ENCODE measurements around the gene IGSF21.

The IGSF21 gene

GRCh38 chr1:18240906-18241305, 133.3 kb downstream of the IGSF21 start:
- TF ChIP-seq, protein P1, sequence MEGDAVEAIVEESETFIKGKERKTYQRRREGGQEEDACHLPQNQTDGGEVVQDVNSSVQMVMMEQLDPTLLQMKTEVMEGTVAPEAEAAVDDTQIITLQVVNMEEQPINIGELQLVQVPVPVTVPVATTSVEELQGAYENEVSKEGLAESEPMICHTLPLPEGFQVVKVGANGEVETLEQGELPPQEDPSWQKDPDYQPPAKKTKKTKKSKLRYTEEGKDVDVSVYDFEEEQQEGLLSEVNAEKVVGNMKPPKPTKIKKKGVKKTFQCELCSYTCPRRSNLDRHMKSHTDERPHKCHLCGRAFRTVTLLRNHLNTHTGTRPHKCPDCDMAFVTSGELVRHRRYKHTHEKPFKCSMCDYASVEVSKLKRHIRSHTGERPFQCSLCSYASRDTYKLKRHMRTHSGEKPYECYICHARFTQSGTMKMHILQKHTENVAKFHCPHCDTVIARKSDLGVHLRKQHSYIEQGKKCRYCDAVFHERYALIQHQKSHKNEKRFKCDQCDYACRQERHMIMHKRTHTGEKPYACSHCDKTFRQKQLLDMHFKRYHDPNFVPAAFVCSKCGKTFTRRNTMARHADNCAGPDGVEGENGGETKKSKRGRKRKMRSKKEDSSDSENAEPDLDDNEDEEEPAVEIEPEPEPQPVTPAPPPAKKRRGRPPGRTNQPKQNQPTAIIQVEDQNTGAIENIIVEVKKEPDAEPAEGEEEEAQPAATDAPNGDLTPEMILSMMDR (IDR thresholded peaks at IDR 0.05): no peak
- Histone ChIP-seq H3K27ac (no peak overlapping the region), H3K4me3 (no peak overlapping the region)
- DNase-seq (ENCODE audit: low spot score): no peak

DNA sequence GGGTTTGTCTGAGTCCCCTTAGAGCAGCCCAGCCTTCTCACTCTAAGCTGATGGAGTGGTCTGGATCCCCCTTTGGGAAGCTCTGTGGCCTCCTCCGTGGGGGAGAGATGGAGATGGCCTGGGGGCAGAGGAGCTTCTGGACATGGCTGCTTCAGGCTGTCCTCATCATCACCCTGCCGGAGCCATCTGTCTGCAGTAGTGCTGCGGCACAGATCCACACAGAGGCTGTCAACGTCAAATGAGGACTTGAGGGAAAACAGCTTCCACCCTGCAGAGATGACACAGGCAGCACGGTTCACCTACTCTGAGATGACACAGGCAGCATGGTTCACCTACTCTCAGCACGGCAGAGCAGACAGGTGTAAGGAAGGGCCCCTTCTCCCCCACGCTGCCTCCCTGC, 134.3 kb downstream of the IGSF21 start:
- no peak for DNase-seq (ENCODE audit: low spot score)
- Histone ChIP-seq H3K27ac (no peak overlapping the region), H3K4me3 (no peak overlapping the region)
- TF ChIP-seq, protein P1 (IDR thresholded peaks at IDR 0.05): no peak

DNA sequence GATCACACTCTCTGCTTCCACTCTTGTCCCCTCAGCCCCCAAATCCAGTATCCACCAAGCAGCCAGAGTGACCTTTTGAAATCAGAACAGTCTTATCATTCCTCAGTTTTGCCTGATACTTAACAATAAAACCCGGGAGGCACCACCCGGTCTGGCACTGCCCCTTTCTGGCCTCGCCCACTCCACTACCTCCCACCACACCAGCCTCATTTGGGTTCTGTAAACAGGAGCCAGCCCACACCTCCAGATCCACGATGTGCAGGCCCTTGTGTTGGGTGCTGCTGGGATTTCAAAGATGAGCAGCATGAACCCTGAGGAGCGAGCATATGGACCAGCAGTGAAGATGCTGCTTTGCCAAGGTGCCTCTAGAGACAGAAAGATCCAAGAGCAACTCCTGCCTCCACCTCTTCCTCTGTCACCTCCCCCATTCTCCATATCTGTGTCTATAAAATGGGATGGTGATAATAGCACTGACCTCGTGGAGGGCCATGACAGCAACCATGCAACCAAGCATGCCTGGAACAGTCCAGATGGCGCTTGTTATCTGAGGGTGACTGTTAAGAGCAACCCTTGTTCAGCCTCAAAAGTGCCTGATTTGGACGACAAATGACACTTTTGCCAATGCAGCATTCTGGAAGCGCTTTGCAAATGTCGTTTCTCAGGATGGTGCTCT, 136.0 kb downstream of the IGSF21 start:
- H3K4me3 ChIP-seq: no peak overlapping the region
- H3K27ac ChIP-seq: no peak overlapping the region
- TF ChIP-seq, protein P1 (IDR thresholded peaks at IDR 0.05): no peak
- DNase-seq (ENCODE audit: low spot score): no peak

- no peak for DNase-seq (ENCODE audit: low spot score)
- Histone ChIP-seq H3K27ac (no peak overlapping the region), H3K4me3 (no peak overlapping the region)
- TF ChIP-seq, protein P1 (IDR thresholded peaks at IDR 0.05): no peak
Observed at GRCh38 chr1:18244762-18245161, 137.2 kb downstream of the IGSF21 start.

- Histone ChIP-seq H3K27ac (no peak overlapping the region), H3K4me3 (no peak overlapping the region)
- DNase-seq (ENCODE audit: low spot score): no peak
- TF ChIP-seq, protein P1 (IDR thresholded peaks at IDR 0.05): no peak
Observed at GRCh38 chr1:18245647-18246046, 138.0 kb downstream of the IGSF21 start.

DNA sequence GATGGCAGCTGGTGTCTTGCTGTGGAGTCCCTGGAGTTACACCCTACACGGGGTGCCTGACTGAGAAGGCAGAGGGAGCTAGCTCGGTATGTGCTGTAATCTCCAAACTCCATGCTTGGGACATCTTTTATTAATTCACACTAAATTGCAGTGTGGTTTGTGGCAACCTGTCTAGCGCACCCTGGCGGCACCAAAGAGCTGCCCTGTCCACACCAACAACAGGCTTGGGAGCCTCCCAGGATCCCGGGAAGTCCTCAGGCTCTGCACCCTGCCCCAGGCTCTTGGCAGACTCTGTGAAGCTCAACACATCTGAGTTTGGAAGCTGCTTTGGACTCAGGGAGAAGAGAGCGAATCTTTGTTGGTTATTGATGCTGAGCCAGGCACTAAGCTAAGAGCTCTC, 138.9 kb downstream of the IGSF21 start:
- no peak for DNase-seq (ENCODE audit: low spot score)
- no peak overlapping the region for H3K27ac ChIP-seq
- H3K4me3 ChIP-seq: no peak overlapping the region
- TF ChIP-seq, protein P1 (IDR thresholded peaks at IDR 0.05): no peak

GRCh38 chr1:18247151-18247550, 139.6 kb downstream of the IGSF21 start:
- no peak overlapping the region for H3K4me3 ChIP-seq
- no peak for DNase-seq (ENCODE audit: low spot score)
- TF ChIP-seq, protein P1 (IDR thresholded peaks at IDR 0.05): no peak
- H3K27ac ChIP-seq: no peak overlapping the region
